GM19099 (cell line): ENCODE results near the gene ADGRE3.
A peak's percentile ranks its signal among the peaks of the same experiment; 100 is the strongest.

Experiments used
- POLR2A ChIP-seq: IDR thresholded peaks from 3 replicates; pipeline ENCODE4 v1.6.1; 2011; ENCODE audit warnings: low read depth; ENCODE audit not compliant: insufficient read length; ENCODE audit errors: extremely low read depth

Gene ADGRE3

DNA sequence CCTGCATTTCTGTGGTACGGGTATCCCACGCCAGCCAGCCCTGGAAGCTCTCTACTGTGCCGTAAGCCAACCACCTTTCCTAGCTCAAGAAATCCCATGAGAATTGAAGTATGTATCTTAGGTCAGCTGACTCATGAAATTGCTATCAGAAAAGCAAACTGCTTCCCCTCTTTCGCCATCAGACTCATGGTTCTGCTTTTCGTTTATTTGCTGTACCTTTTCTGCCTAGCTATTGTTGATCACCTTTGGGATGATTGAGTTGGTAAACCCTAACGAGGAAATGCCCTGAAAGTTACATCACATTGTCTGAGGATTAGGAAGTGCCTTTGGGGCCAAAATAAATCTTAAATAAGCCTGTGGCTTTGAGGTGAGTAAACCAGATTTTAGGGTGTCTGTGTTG is at the start of gene ADGRE3:
TSS of gene ADGRE3 (minus strand) at position 81 of the 400 bp plus-strand sequence. CDS start at position 7, 74 bp downstream.
- no peak for TF ChIP-seq POLR2A

GRCh38 chr19:14722127-14722526 is 47.5 kb upstream of the ADGRE3 start:
- no peak for TF ChIP-seq POLR2A

DNA sequence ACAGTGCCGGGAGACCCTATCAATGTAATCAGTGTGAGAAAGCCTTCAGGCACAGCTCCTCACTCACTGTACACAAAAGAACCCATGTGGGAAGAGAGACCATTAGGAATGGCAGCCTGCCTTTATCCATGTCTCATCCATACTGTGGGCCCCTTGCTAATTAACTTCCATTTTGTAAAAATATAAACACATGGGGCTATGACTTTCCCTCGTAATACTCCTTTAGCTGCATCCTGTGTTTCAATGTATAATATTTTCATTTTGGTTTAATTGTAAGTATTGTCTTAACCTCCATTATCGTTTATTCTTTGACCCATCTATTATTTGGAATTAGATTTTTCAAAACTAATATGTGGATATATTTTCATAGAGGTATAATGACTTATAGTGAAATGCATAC is 44.5 kb upstream of the ADGRE3 start:
- TF ChIP-seq POLR2A: no peak

GRCh38 chr19:14718522-14719116 is 44.0 kb upstream of the ADGRE3 start:
- no peak for TF ChIP-seq POLR2A

- TF ChIP-seq POLR2A: no peak
These were observed 41.2 kb upstream of the ADGRE3 start for GRCh38 chr19:14715841-14716240.

- no peak for TF ChIP-seq POLR2A
These were observed 29.8 kb upstream of the ADGRE3 start for GRCh38 chr19:14704450-14704849.

- no peak for TF ChIP-seq POLR2A
These were observed 29.2 kb upstream of the ADGRE3 start for GRCh38 chr19:14703833-14704232.

- no peak for TF ChIP-seq POLR2A
These were observed 26.2 kb upstream of the ADGRE3 start for GRCh38 chr19:14700711-14701375.

- no peak for TF ChIP-seq POLR2A
These were observed 25.0 kb upstream of the ADGRE3 start for GRCh38 chr19:14699641-14700040.

DNA sequence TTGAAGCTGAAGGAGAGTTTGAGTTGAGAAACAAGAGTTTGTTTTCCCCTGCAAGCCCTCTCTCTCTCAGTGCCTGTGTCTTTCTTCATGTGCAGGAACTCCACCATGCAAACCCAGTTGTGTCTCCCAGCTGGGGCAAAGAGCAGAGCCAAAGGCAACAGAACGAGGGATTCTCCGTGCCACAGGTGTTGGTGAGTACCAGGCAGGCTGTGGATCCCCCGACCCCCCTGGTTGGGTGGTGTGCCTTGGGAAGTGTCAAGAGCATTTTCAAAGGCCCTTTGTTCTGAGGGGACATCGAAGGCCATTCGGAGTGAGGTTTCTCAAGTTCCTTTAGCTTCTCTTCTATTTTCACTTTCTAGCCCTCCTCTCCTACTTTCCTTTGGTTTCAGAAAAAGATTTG is 20.8 kb upstream of the ADGRE3 start:
- no peak for TF ChIP-seq POLR2A

DNA sequence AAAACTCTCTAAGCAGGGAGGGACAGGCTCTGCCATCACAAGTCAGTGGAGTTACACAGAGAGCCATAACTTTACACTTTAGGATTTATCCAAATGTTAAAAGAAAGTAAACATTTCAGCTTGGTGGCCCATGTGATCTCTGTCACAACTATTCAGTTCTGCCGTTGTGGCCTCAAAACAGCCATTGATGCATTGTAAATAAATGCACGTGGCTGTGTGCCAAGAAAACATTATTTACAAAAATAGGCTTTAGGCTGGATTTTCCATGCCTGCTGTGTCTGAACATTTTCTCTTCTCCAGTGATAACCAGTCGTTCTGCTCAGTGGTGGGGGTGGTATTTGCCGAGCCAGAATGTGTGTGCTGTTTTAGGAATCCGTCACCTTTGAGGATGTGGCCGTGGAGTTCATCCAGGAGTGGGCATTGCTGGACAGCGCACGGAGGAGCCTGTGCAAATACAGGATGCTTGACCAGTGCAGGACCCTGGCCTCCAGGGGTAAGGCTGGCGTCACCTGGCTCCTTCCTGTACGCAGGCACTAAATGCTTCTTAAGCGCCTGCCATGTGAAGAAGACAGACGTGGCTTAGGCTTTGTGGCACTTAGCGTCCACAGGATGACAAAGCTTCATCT is 20.1 kb upstream of the ADGRE3 start:
- no peak for TF ChIP-seq POLR2A

DNA sequence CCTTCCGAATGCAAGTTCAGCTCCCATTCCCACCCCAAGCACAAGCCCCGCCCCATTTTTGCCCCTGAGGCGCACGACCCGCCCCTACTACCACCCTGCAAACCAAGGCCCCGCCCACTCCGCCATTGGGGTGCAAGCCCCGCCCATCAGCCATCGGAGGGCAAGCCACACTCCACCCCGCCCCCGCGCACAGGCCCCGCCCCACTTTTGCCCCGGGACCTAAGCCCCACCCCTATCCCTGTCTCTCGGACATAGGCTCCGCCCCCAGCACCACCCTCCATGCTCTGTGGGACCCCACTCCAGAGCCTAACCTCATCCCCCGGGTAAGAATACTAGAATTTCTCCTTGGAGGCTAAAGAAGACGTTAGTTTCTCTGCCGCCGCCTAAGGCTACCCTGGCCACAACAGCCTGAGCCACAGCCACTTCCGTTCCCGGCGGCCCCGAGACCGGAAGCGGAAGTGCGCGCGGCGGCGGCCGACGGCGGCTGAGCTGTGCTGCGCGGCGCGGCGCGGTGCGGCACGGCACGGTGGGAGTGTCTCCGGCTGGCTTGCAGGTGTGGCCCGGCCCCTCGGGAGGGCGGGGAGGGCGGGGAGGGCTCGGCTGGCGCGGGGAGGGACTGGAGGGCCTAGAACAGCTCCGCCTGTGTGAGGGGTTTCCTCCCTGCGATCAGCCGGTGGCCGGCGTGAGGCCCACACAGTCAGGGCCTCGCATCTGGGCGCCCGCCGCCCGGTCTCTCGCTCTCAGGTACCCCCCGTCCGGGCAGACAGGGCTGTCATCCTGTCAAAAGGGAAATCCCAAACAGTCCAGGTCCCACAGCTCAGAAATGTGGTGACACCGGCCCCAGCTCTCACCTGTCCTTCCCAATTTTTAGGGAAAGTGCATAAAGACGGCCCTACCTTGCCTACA is 15.2 kb upstream of the ADGRE3 start, which contains the start of gene ZNF333:
TSS of gene ZNF333 (plus strand) at position 451 of the 906 bp plus-strand sequence. CDS start 3,444 bp downstream, outside the sequence.
- peak; percentile 93 for TF ChIP-seq POLR2A

GRCh38 chr19:14686411-14686810 is 11.8 kb upstream of the ADGRE3 start:
- TF ChIP-seq POLR2A: no peak

GRCh38 chr19:14683439-14683838 is 8.8 kb upstream of the ADGRE3 start:
- TF ChIP-seq POLR2A: no peak

GRCh38 chr19:14682084-14682483 is 7.4 kb upstream of the ADGRE3 start:
- TF ChIP-seq POLR2A: no peak
